Measurements from ENCODE around the gene HDLBP. TPM values are rescaled to one million over a fixed set of nuclear protein-coding genes. Genes with fewer than 3 reads are reported as not detected.
A peak's percentile ranks its signal among the peaks of the same experiment; 100 is the strongest.

Gene HDLBP
- total RNA-seq, 1 experiment from 2014 or later: 510 TPM

GRCh38 chr2:241261628-241262027 lies 53.8 kb downstream of the HDLBP start:
- Histone ChIP-seq H3K4me3 (ENCODE audit: low read depth, low read length, poor library complexity, severe bottlenecking) (no peak overlapping the region), H3K9me3 (ENCODE audit: low read depth, low read length, poor library complexity, severe bottlenecking) (no peaks in the 10 kb centered on the region), H3K4me1 (ENCODE audit: insufficient read depth, low read length, poor library complexity, severe bottlenecking) (no peaks in the 10 kb centered on the region), H3K27ac (ENCODE audit: low read depth, low read length, poor library complexity, severe bottlenecking) (no peak overlapping the region), H3K27me3 (replicated peaks; ENCODE audit: insufficient read depth, low read depth, low read length, poor library complexity) (no peaks in the 10 kb centered on the region), H3K36me3 (ENCODE audit: insufficient read depth, low read length, poor library complexity, severe bottlenecking) (peaks cover 100% of the 10 kb centered on the region)
- TF ChIP-seq EZH2 (IDR thresholded peaks at IDR 0.05; ENCODE audit: borderline replicate concordance, low read depth, low read length, poor library complexity, severe bottlenecking): no peak
- no peak for TF ChIP-seq CTCF (conservative IDR thresholded peaks at IDR 0.05; ENCODE audit: low read depth, low read length)
- POLR2A ChIA-PET (ENCODE audit: low non-redundant PET): no interaction called here
- no TSS peak for BruUV-seq (replicated peaks)
- CTCF ChIA-PET: no interaction called here
- intact Hi-C loops (cut with micrococcal nuclease; ENCODE audit: unreplicated experiment): no loop called here
- DNase-seq (ENCODE audit: low spot score): no peak

- Histone ChIP-seq H3K36me3 (ENCODE audit: insufficient read depth, low read length, poor library complexity, severe bottlenecking) (peaks cover 100% of the 10 kb centered on the region), H3K4me3 (ENCODE audit: low read depth, low read length, poor library complexity, severe bottlenecking) (no peak overlapping the region), H3K9me3 (ENCODE audit: low read depth, low read length, poor library complexity, severe bottlenecking) (no peaks in the 10 kb centered on the region), H3K27ac (ENCODE audit: low read depth, low read length, poor library complexity, severe bottlenecking) (no peak overlapping the region), H3K27me3 (replicated peaks; ENCODE audit: insufficient read depth, low read depth, low read length, poor library complexity) (no peaks in the 10 kb centered on the region), H3K4me1 (ENCODE audit: insufficient read depth, low read length, poor library complexity, severe bottlenecking) (no peaks in the 10 kb centered on the region)
- POLR2A ChIA-PET (ENCODE audit: low non-redundant PET): no interaction called here
- intact Hi-C loops (cut with micrococcal nuclease; ENCODE audit: unreplicated experiment): no loop called here
- DNase-seq (ENCODE audit: low spot score): no peak
- BruUV-seq (replicated peaks): no TSS peak
- CTCF ChIA-PET: no interaction called here
- no peak for TF ChIP-seq EZH2 (IDR thresholded peaks at IDR 0.05; ENCODE audit: borderline replicate concordance, low read depth, low read length, poor library complexity, severe bottlenecking)
- TF ChIP-seq CTCF (conservative IDR thresholded peaks at IDR 0.05; ENCODE audit: low read depth, low read length): no peak
These were observed 54.6 kb downstream of the HDLBP start for GRCh38 chr2:241260911-241261310.

- intact Hi-C loops (cut with micrococcal nuclease; ENCODE audit: unreplicated experiment): no loop called here
- peak overlapping the region; percentile 44 for H3K27ac ChIP-seq (ENCODE audit: low read depth, low read length, poor library complexity, severe bottlenecking)
- H3K27me3 ChIP-seq (replicated peaks; ENCODE audit: insufficient read depth, low read depth, low read length, poor library complexity): no peaks in the 10 kb centered on the region
- H3K36me3 ChIP-seq (ENCODE audit: insufficient read depth, low read length, poor library complexity, severe bottlenecking): peaks cover 100% of the 10 kb centered on the region
- H3K9me3 ChIP-seq (ENCODE audit: low read depth, low read length, poor library complexity, severe bottlenecking): no peaks in the 10 kb centered on the region
- POLR2A ChIA-PET (ENCODE audit: low non-redundant PET): no interaction called here
- no peak overlapping the region for H3K4me3 ChIP-seq (ENCODE audit: low read depth, low read length, poor library complexity, severe bottlenecking)
- no peaks in the 10 kb centered on the region for H3K4me1 ChIP-seq (ENCODE audit: insufficient read depth, low read length, poor library complexity, severe bottlenecking)
- no TSS peak for BruUV-seq (replicated peaks)
- TF ChIP-seq CTCF (conservative IDR thresholded peaks at IDR 0.05; ENCODE audit: low read depth, low read length) (no peak), EZH2 (IDR thresholded peaks at IDR 0.05; ENCODE audit: borderline replicate concordance, low read depth, low read length, poor library complexity, severe bottlenecking) (no peak)
- DNase-seq (ENCODE audit: low spot score): no peak
- CTCF ChIA-PET: no interaction called here
These were observed 56.8 kb downstream of the HDLBP start for GRCh38 chr2:241258505-241259280.
